Fibroblast of gingiva (primary cell): ENCODE data around the gene DEPDC5.

ENCODE experiments used
- DNase-seq: peaks from one replicate; pipeline ENCODE4 v3.0.0-alpha.2; 2011; ENCODE audit warnings: low read depth

The DEPDC5 gene

GRCh38 chr22:31896472-31896871 is 142.7 kb downstream of the DEPDC5 start:
- no peak for DNase-seq

DNA sequence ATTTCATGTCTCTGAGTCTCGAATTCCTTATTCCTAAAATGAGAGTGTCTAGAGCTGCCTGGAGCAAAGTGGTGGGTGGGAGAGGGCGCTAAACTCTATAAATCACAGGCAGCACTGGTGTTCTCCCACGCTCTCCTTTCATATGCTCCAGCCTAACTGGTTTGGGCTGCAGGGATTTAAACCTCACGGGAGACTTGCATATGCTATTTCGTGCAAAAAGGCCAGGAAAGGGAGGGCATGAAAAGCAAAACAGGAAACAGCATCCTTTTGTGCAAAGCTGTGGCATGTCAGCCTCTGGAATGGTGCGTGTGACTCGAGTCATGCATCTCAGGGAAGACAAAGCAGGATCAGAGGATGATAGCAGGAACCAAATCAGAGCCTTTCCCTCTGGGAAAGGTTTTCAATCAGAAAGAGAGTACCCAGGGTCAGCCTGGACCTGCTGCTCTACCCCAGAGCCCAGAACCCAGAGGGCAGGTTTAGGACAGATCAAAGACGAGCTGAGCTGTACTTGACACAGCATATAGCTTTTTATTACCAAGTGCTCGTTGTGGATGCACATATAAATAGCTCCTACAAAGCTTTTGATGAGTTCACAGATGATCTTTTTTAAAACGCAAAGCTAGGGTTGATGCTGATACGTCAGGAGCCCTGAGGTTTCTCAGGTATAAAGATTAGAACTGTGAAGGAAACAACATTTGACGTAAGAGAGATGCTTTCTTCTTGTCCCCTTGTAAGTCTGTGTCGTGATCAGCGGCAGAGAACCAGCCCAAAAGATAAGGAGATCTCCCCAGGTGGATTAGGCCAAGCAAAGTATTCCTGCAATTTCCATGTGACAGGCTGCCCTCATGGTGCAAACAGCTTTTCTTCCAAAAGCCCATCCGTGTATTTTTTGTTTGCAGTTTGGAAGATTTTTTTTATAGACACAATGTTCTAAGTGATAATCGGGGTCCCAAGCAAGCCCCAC is 144.3 kb downstream of the DEPDC5 start:
- DNase-seq = no peak

DNA sequence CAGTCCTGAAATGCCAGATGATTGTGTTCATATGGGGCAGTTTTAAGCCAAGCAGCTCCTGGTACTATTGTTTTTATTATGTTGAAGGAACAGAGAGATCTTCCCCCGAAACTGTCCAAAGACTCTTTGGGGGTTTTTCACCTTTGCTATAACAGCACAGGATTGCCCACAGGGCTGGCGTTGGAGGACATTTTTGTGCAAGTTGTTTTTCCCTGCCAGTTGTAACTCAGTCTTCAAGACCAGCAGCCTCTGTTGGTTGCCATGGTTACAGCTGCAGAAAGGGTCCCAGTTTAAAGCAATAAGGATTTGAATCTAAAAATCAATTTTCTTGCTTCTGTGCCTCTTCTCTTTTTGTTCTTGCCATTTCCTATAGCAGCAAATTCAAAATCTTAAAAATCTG is 145.1 kb downstream of the DEPDC5 start:
- no peak for DNase-seq

GRCh38 chr22:31899669-31900068 is 145.8 kb downstream of the DEPDC5 start:
- no peak for DNase-seq

DNA sequence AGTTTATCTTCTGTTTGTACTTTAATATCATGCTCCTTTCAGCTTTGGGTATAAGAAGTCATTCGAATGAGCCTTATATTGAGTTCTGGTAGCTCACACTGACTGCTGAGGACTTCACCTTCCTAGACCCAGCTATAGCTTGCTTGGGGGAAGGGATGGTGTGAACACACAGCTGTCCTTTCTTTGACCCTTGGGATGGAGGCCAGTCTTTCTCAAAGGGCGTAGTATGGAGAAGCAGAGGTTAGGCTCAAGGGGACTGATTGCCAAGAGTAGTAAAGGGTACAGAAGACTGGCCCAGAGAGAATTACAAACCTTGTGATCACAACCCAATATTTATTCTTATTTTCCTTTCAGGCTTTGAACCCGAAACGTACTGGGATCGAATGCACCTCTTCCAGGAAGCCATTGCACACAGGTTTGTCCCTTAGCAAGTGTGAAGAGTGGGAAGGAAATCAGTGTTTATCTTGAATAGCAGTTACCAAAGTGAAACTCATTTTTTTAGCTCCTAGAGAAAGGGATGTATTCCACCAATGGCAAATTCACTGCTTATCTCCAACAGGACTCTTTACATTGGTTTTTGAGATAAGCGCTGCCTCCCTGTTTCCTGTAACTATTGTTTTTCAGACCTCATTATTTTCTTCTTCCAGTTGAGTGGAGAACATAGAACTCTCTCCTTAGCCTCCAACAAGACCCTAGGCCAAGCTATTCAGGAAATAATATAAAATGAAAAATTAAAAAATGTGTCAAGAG is 147.7 kb downstream of the DEPDC5 start:
- DNase-seq = no peak

- no peak for DNase-seq
Measured at GRCh38 chr22:31904651-31905050, 150.8 kb downstream of the DEPDC5 start.

- no peak for DNase-seq
Measured at GRCh38 chr22:31905356-31905755, 151.5 kb downstream of the DEPDC5 start.

- no peak for DNase-seq
Measured at GRCh38 chr22:31906086-31906485, 152.3 kb downstream of the DEPDC5 start.

DNA sequence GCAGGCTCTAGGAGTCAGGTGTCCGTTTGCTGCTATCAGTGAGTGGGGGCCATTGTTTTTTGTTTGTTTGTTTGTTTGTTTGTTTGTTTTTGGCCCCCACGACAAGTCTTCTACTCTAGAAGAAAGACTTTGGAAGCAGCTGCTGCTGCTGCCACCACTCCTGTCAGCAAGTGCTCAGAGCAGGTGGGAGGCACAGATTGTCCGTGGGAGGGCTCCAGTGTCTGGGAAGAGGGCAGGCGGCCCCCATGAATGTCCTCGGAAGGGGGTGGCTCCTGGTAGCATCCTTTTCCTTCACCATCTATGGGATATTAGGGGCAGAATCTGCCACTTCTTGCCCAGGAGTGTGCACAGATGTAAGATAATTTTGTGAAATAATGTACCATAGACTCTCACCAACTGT is 152.8 kb downstream of the DEPDC5 start:
- no peak for DNase-seq

GRCh38 chr22:31909977-31910376 is 156.2 kb downstream of the DEPDC5 start:
- no peak for DNase-seq

- DNase-seq = no peak
Measured at GRCh38 chr22:31911565-31912406, 158.0 kb downstream of the DEPDC5 start.

DNA sequence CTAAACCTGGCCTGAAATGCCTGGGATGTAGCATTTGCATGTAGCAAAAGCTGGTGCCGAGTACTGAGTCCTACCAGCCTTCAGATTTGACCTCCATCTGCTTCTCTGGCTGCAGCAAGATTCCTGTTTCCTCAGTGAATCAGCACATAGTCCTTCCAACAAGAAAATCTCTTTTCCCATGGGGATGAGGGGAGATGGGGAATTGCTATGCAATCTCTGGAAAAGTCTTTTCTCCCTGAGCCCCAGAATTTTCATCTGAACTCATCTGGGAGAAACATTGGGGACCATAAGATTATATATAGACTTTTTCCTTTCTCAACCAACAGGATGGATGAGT is 158.6 kb downstream of the DEPDC5 start:
- DNase-seq = no peak

- DNase-seq = no peak
Measured at GRCh38 chr22:31915586-31915985, 161.8 kb downstream of the DEPDC5 start.

GRCh38 chr22:31917227-31917921 is 163.6 kb downstream of the DEPDC5 start:
- DNase-seq = no peak

GRCh38 chr22:31919730-31920129 is 165.9 kb downstream of the DEPDC5 start:
- no peak for DNase-seq

- DNase-seq = no peak
Measured at GRCh38 chr22:31920306-31920705, 166.5 kb downstream of the DEPDC5 start.

GRCh38 chr22:31921106-31921505 is 167.3 kb downstream of the DEPDC5 start:
- DNase-seq = no peak

DNA sequence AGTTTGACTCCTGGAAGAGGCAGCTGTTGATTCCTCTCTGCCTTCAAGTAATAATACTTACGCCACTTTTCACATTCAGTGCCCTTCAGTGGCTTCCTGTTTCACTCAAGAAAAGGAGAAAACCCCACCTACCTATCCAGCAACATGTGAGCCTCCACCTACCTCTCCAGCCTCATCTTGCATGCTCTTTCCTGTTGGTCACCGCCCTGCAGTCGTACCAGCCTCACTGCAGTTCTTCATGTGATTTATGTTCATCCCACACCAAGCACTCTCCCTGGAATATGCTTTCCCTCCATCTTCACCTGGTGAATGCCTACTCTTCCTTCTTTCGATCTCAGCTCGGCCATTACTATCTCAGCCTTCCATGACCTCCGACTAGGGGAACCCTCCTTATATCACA is 168.7 kb downstream of the DEPDC5 start:
- DNase-seq = no peak

- no peak for DNase-seq
Measured at GRCh38 chr22:31923136-31923535, 169.3 kb downstream of the DEPDC5 start.

GRCh38 chr22:31923747-31924146 is 169.9 kb downstream of the DEPDC5 start:
- DNase-seq = no peak

DNA sequence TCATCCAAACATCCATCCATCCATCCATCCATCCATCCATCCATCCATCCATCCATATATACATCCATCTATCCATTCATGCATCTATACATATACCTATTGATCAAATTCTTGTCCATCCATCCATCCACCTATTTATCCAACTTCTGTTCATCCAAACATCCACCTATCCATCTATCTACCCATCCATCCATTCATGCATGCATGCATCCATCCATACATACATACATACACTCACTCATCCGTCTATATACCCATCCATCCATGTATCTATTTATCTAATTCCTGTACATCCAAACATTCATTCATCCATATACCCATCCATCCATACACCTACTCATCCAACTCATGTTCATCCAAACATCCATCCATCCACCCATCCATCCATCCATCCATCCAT is 171.2 kb downstream of the DEPDC5 start:
- no peak for DNase-seq

DNA sequence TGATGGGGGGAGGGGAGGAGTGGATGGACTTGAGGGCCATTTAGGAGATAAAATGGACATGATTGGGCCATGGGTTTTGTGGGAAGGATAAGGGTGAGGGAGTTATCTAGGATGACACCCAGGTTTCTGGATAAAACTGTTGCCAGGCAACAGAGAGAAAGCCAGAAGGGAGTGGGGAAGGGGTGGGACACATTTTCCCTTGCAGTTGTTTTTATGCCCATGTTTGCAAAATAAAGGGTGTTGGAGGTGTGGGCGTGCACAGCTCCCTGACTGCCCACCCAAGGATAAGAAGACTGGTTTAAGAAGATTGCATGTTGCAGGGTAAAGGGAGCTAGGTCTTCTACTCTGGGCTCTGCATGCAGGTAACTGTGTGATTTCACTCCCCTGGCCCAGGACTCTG is 172.2 kb downstream of the DEPDC5 start:
- DNase-seq = no peak
